NCI-H2107 treated with DMSO at 0.1 percent for 48 hours (cell line): ENCODE measurements around the gene SIGLEC12.
"Not testable (repeated sequence)": the region's sequence is repeated elsewhere in the genome, so short reads cannot be mapped to it uniquely, and the experiment has no call there.

Experiments
- DNase-seq: peaks from one replicate; lab custom pipeline; 2025; ENCODE audit not compliant: unreplicated experiment; lab: John Stamatoyannopoulos, UW

SIGLEC12 gene

DNA sequence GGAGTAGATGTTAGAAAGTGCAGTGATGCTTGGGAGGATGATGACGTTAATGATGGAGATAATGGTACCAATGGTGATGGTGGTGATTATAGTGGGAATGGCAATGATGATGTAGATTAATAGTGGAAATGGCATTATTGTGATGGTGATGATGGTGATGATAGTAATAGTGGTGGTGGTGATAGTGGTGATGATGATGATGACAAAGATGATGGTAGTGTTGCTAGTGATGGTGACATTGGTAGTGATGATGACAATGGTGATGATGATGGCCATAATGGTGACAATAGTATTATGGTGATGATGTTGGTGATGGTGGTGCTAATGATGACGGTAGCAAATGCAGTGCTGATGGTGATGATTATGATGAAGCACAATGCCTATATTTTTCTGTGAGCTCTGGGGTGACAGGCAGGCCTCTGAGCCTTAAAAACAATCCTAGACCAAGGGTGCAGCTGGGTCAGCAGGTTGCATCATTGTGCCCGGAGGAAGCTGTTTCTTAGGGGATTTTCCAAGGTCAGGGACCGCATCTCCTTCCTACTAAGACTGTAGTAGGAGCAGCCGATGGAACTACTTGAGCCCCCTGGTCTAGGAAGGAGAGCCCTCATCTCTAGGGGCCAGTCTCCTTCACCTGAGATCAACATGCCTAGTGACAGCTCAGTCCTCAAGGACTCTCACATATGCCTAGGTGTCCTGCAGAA, 15.5 kb downstream of the SIGLEC12 start:
- DNase-seq, result no peak

GRCh38 chr19:51480590-51480989, 21.0 kb downstream of the SIGLEC12 start:
- no peak for DNase-seq

DNA sequence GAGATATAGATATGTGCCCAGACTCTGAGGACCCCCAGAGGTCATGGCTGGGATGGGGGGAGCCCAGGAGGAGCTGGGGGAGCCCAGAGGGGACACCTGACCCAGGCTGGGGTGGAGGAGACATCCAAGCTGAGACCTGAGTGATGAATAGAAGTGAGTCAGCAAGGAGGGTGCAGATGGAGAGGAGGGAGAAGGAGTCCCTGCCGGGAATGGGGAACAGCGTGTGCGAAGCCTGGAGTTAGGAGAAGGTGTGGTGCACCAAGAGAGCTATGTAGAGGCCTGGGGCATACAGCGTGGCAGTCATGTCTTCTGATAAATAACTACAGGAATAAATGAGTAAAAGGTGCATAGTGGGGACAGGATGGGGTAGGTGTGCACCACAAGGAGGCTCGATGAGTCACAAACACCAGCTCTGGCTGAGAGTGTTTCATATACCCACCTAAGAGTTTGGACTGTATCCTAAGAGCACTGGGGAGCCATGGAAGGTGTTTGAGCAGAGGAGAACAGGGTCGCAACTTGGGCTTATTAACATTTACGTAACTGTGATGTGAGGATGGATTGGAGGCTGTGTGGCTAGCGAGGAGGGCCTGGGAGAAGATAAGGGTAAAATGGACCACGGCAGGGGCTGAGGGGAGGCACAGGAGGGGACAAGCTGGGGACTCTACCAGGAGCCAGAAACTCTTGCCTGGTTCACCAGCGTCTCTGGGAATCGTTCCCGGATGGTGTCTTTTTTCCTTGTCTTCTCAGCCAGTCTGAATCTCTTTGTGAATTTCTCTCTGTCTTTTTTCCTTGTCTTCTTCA, 21.9 kb downstream of the SIGLEC12 start:
- DNase-seq, result no peak

DNA sequence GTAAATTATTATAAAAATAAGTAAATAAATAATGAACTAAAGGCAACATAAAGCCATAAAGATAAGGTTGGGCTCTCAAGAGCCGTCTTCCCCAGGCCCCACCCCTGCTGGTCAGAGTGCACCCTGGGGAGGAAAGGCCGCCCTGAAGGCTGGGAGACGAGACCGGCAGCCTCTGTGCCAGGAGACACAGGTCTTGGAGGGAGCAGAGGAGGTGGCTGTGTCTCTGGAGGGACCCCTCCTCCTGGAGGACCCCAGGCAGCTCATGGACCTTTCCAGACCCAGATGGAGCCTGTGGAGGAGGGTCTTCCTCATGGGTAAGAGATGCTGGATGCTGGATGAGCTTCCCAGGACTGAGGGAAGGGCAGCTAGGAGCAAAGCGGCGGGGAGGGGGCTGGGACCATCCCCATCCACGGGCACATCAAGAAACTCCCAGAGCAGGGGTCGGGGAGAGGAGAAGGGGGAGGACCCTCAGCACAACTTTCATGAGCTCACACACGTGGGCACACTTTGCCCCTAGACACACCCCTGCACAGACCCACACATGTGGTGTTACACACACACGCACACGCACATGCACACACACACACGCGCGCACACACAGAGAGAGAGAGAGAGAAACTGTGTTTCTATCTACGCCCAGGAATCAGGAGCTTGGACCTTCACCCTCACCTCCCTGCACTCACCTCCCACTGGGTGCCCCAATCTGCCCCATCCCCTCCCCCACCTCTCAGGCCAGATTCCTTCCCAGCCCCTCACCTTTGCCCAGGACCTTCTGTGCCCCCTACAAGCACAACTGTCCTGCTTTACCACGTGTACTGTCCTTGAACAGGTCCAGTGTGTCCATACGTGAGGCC, 23.0 kb downstream of the SIGLEC12 start, which contains the start of gene CEACAM18:
TSS of gene CEACAM18 (plus strand) at position 159 of the 854 bp plus-strand sequence.
- no peak for DNase-seq

DNA sequence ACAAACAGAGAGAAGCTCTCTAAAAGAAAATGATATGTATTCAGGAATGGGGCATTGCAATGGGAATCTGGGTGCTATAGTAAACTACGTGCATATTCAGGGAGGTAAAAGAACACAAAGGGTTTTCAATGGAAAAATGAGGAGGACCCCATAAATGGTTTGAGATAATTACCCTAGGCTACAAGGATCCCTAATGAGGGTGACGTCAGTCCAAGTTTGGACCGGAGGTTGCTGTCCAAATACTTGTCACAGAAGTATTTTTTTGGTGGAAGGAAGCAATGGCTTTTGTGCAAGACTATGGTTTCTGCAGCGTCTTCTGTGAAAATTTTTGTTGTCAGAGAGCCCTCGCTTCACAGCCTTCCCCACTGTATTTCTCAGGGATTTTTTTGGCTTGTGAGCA, 24.3 kb downstream of the SIGLEC12 start:
- no peak for DNase-seq

GRCh38 chr19:51476164-51476563, 25.4 kb downstream of the SIGLEC12 start:
- DNase-seq, result no peak

DNA sequence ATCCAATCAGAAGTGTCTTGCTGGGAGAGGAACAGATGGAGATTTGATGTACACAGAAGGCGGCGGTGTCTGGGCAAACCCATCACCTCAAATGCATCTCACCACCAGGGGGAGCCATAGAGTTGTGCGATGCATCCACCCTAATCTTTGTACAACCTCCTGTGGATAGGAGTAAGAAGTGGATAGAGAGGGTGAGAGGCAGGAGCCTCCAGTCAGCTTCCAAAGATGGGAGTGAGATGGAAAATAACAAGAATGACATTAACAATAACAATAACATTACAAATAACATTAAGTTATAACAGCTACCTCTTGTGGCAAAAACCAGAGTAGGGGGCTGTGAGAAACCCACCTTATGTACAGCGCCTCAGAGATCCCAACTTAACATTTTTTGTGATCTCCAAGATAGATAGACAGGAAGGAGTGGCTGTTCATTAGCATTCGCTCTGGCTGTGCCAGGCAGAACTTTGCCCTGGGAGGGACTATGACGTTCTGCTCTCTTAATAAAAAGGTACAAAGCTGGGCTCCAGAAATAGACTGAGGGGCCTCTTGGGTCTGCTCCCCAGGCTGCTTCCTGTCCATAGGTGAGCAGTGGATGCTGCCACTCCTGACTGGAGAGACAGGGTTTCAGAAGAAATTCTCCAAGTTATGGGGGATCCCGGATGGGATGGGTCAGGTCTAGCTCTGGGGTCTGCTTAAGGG, 28.4 kb downstream of the SIGLEC12 start:
- DNase-seq, result no peak

GRCh38 chr19:51472607-51473006, 29.0 kb downstream of the SIGLEC12 start:
- no peak for DNase-seq

GRCh38 chr19:51471527-51471926, 30.1 kb downstream of the SIGLEC12 start:
- no peak for DNase-seq

GRCh38 chr19:51470966-51471365, 30.6 kb downstream of the SIGLEC12 start:
- DNase-seq, result no peak

- no peak for DNase-seq
Measured at GRCh38 chr19:51469629-51470028, 32.0 kb downstream of the SIGLEC12 start.

DNA sequence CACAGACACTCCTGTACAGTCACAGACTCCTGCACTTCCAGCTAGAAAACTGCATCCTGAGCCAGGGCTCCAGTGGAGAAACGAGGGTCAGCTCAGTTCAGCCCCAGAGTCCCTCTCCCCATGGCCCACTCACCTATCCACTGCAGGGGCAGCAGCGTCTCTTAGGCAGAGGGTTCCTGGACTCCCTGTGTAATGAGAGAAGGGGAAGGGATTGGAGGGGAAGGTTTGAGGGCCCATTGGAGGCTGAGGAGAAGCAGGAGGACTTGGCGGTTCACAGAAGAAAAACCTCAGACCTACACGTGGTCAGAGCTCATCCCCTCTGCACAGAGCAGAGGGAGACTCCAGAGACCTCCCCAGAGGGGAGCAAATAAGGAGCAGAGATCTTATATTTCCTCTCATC, 32.4 kb downstream of the SIGLEC12 start:
- no peak for DNase-seq

DNA sequence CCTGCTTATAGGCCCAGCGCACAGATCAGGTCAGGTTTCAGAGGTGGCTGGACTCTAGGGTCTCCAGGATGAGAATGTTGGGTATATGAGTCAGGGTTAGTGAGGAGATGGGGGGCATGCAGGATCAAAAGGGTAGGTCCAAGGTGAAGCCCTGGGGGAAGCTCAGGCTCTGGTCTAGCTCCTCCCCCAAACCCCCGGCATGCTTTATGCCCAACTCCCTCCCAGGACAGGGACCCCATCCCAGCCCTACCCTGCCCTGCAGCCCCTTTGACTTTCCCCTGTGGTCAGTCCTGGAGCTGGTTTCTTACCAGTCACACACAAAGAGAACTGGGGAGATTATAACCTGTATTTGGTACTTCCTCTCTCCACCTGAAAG, 33.1 kb downstream of the SIGLEC12 start:
- no peak for DNase-seq

DNA sequence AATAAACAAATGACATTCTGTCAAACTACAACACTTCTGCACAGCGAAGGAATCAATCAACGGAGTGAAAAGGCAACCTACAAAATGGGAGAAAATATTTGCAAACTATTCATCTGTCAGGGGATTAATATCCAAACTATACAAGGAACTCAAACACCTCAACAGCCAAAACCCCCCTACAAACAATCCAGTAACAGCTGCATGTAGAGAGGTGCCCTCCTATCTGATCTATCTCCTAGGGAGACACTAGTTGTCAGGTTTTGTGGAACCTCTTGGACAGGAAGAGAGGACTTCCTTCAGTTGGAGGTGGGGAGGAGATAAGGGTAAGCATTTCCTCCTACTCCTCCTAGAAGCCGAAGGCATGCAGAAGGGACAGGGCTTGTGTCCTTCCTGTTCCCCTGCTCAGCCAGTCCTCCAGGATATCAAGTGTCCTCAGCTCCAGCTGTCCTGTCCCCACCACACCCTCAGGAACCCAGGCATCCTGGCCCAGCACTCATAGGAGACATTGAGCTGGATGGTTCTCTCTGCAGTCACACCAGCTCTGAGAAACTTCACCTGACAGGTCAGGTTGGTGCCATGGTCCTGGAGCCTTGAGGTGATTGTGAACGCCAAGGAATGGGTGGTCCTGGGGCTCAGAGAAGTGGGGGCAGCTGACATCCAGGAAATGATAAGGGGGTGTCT, 33.6 kb downstream of the SIGLEC12 start:
- no peak for DNase-seq

DNA sequence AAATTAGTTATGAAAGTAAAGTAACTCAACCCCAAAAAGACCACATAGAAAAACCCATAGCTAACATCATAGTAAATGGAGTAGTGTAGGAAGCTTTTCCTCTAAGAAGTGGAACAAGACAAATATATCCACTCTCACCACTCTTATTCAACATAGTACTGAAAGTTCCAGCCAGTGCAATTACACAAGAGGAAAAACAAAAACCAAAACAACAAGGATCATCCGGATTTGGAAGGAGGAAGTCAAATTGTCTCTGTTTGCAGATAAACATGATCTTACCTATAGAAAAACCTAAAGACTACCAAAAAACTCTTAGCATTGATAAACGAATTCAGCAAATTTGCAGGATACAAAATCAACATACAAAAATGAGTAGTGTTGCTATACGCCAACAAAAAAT, 34.9 kb downstream of the SIGLEC12 start:
- no peak for DNase-seq

DNA sequence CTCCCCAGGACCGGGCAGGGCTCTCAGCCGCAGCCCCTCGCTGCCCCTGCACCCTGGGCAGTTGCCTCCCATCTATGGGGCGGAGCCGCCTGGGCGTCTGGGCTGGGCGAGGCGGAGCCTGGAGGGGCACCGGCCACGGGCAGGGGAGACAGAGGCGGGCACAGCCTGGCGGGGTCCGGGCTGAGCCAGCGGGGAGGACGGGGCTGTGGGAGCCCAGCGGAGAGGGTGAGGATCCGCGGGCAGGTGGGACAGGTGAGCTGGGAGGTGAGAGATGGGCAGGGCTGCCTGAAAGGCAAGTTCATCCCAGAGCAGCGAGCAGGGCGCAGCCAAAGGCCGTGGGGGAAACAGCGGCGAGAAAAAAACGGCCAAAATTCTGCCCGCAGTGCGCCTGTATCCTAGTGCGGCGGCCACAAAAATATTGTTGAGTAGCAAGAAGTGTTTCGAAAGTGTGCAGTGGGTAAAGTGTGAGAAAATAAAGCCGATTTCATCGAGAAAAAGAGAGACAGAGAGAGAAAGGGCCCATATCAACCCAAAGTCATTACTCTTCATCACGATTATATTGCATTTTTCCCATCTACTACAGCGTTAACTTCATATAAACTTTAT, 37.5 kb downstream of the SIGLEC12 start:
- DNase-seq, result not testable (repeated sequence)

GRCh38 chr19:51462681-51463080, 38.9 kb downstream of the SIGLEC12 start:
- no peak for DNase-seq

GRCh38 chr19:51462276-51462675, 39.3 kb downstream of the SIGLEC12 start:
- DNase-seq, result no peak

DNA sequence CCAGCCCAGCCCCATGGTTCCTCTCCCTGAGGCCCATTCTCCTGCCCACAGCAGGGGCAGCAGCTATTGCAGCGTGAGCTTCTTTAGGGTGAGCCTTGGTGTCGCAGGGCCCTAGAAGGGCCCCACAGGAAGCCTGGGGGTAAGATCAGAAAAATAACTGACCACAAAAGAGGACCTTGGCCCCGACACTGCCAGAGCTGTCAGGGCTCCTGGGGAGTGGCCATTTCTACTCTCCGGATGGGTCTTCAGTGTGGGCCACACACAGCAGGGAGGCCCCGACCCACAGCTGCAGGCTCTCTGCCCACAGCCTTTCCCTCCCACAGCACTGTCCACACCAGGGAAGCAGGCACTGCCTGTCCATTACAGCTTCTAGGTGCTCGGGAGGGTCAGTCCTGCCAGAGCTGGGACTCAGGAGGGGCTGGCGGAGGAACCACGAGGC, 39.9 kb downstream of the SIGLEC12 start:
- no peak for DNase-seq
